HCT116 (cell line): ENCODE results near the gene NFKB2. TPM values are rescaled to one million over a fixed set of nuclear protein-coding genes. Genes with fewer than 3 reads are reported as not detected.

Source experiments
- ATAC-seq: fragments of 200-7000 bp; cut with Tn5 transposase; 2 replicates; pipeline ENCODE4 v1.9.1; 2020; ENCODE audit warnings: mild to moderate bottlenecking, moderate library complexity
- BruUV-seq: library from RNA; stranded (reverse); fragments of 400-500 nt; replicated peaks from 2 replicates; lab custom pipeline; 2021; lab: Mats Ljungman, UMichigan
- CTCF ChIA-PET: fragments of 300-600 bp; sonication (Branson Sonifier 250); formaldehyde crosslinking; loops from one replicate; lab custom pipeline; 2021; ENCODE audit warnings: antibody characterized with exemption; lab: Charles Lee
- POLR2A ChIA-PET: fragments of 300-600, 350-600 bp; sonication (Branson Sonifier 250); formaldehyde crosslinking; loops from one replicate; lab custom pipeline; 2021; ENCODE audit warnings: antibody characterized with exemption; lab: Charles Lee
- RAD21 ChIA-PET, 2 experiments: fragments of 300-600 bp; sonication (Branson Sonifier 250); formaldehyde crosslinking; loops; one replicate each; lab custom pipeline; 2023; ENCODE audit warnings: low total read pairs in 2 of 2; ENCODE audit not compliant: uncharacterized antibody in 2 of 2, unreplicated experiment in 2 of 2, low non-redundant PET in 1 of 2; lab: Charles Lee
- DNase-seq: peaks from one replicate; pipeline ENCODE4 v3.0.0-alpha.2; 2010; ENCODE audit warnings: low read depth, low spot score
- H2AFZ ChIP-seq: fragments of 200-600 bp; shearing (Covaris generic), sonication (generic); 2 replicates; pipeline ENCODE4 v1.6.1; 2017; ENCODE audit warnings: low read depth, mixed run types, mixed read lengths, antibody characterized with exemption, low read length; ENCODE audit not compliant: poor library complexity, severe bottlenecking
- H3K27ac ChIP-seq: 2 replicates; pipeline ENCODE4 v1.5.1; 2012; ENCODE audit warnings: low read depth, low read length
- H3K27me3 ChIP-seq: fragments of 200-600 bp; sonication (generic); 2 replicates; pipeline ENCODE4 v1.6.1; 2016; ENCODE audit warnings: mixed run types, low read length, mixed read lengths; ENCODE audit not compliant: insufficient read depth
- H3K36me3 ChIP-seq, 2 experiments: fragments of 200-500 bp in 1 of 2; fragments of 200-600 bp in 1 of 2; sonication (Bioruptor generic) in 1 of 2; sonication (generic) in 1 of 2; 2 replicates each; pipeline versions ENCODE4 v1.5.1 to v1.6.1; 2014 to 2016; ENCODE audit warnings: low read length in 2 of 2, inconsistent platforms in 1 of 2, mixed read lengths in 1 of 2, mixed run types in 1 of 2; ENCODE audit not compliant: insufficient read depth in 2 of 2, control insufficient read depth in 1 of 2
- H3K4me1 ChIP-seq, 2 experiments: fragments of 200-600 bp in 1 of 2; sonication (generic) in 1 of 2; 2 replicates each; pipeline versions ENCODE4 v1.5.1 to v1.6.1; 2012 to 2017; ENCODE audit warnings: low read length in 2 of 2, inconsistent platforms in 1 of 2, mild to moderate bottlenecking in 1 of 2, mixed read lengths in 1 of 2, mixed run types in 1 of 2, moderate library complexity in 1 of 2; ENCODE audit not compliant: insufficient read depth in 2 of 2, control insufficient read depth in 1 of 2
- H3K4me2 ChIP-seq: fragments of 200-600 bp; sonication (generic); 2 replicates; pipeline ENCODE4 v1.6.1; 2017; ENCODE audit warnings: mixed run types, low read length, mixed read lengths
- H3K4me3 ChIP-seq, 2 experiments: fragments of 200-600 bp in 1 of 2; sonication (generic) in 1 of 2; replicated peaks in 1 of 2; 2 replicates each; pipeline ENCODE4 v1.5.1; 2011 to 2016; ENCODE audit warnings: low read length in 2 of 2, control low read depth in 1 of 2, low read depth in 1 of 2, mild to moderate bottlenecking in 1 of 2, mixed read lengths in 1 of 2, mixed run types in 1 of 2
- H3K79me2 ChIP-seq: fragments of 200-600 bp; sonication (generic); 2 replicates; pipeline ENCODE4 v1.6.1; 2017; ENCODE audit warnings: mild to moderate bottlenecking, mixed run types, low read length, moderate library complexity, mixed read lengths; ENCODE audit not compliant: insufficient read depth
- H3K9ac ChIP-seq: fragments of 200-600 bp; sonication (generic); 2 replicates; pipeline ENCODE4 v1.6.1; 2016; ENCODE audit warnings: low read length, mixed read lengths
- H3K9me2 ChIP-seq: fragments of 200-600 bp; sonication (generic), shearing (Covaris generic); 2 replicates; pipeline ENCODE4 v1.6.1; 2017; ENCODE audit warnings: mixed run types, mild to moderate bottlenecking, moderate library complexity; ENCODE audit not compliant: insufficient read depth
- H3K9me3 ChIP-seq, 2 experiments: fragments of 200-500 bp in 1 of 2; fragments of 200-600 bp in 1 of 2; sonication (Bioruptor generic) in 1 of 2; sonication (generic) in 1 of 2; 2 replicates each; pipeline ENCODE4 v1.6.1; 2014 to 2017; ENCODE audit warnings: low read length in 2 of 2, mixed read lengths in 2 of 2, inconsistent platforms in 1 of 2, low read depth in 1 of 2, mild to moderate bottlenecking in 1 of 2, mixed run types in 1 of 2, moderate library complexity in 1 of 2; ENCODE audit not compliant: control insufficient read depth in 1 of 2, insufficient read depth in 1 of 2
- H4K20me1 ChIP-seq: fragments of 200-600 bp; sonication (generic), shearing (Covaris generic); 2 replicates; pipeline ENCODE4 v1.6.1; 2017; ENCODE audit warnings: mixed run types, mild to moderate bottlenecking, moderate library complexity; ENCODE audit not compliant: insufficient read depth
- CBX3 ChIP-seq: IDR thresholded peaks from 2 replicates; pipeline ENCODE4 v1.6.1; 2012; ENCODE audit warnings: low read depth
- EGR1 ChIP-seq: IDR thresholded peaks from 2 replicates; pipeline ENCODE4 v1.6.1; 2012; ENCODE audit warnings: low read depth
- POLR2AphosphoS5 ChIP-seq: IDR thresholded peaks from 2 replicates; pipeline ENCODE4 v1.6.1; 2011; ENCODE audit warnings: mild to moderate bottlenecking, low read depth, low read length, moderate library complexity
- RAD21 ChIP-seq: IDR thresholded peaks from 2 replicates; pipeline ENCODE4 v1.6.1; 2012; ENCODE audit warnings: low read depth, mild to moderate bottlenecking
- REST ChIP-seq: IDR thresholded peaks from 2 replicates; pipeline ENCODE4 v1.6.1; 2012; ENCODE audit warnings: low read depth
- YY1 ChIP-seq: IDR thresholded peaks from 2 replicates; pipeline ENCODE4 v1.6.1; 2011; ENCODE audit warnings: low read length, low read depth, moderate library complexity, mild to moderate bottlenecking; ENCODE audit not compliant: insufficient replicate concordance; ENCODE audit errors: extremely low read depth
- ZFX ChIP-seq: fragments of 450-650 bp; IDR thresholded peaks from 2 replicates; pipeline ENCODE4 v1.6.1; 2017
- intact Hi-C: fragments of 100-400 bp; cut with micrococcal nuclease; formaldehyde crosslinking; loops from 2 replicates; pipeline ENCODE4 v1.10.0; 2022
- total RNA-seq: library from RNA; stranded (reverse); gene quantifications from one replicate; pipeline ENCODE4 v1.2.1, GENCODE V29; 2021; ENCODE audit not compliant: unreplicated experiment

Gene NFKB2
- total RNA-seq, 1 experiment from 2014 or later, result 115 TPM

- Histone ChIP-seq H3K27me3 (peaks cover 3% of the 10 kb centered on the region; the same call in 1 of the 2 replicates), H3K27ac (no peak overlapping the region), H3K4me2 (no peak overlapping the region), H3K9ac (no peak overlapping the region), H3K79me2 (no peaks in the 10 kb centered on the region), H4K20me1 (no peaks in the 10 kb centered on the region), H3K4me1 (peaks cover 11 to 19% of the 10 kb centered on the region in 2 experiments), H2AFZ (no peak overlapping the region), H3K4me3 (no peak overlapping the region), H3K9me3 (no peaks in the 10 kb centered on the region), H3K9me2 (no peaks in the 10 kb centered on the region), H3K36me3 (no peaks in the 10 kb centered on the region)
- ChIA-PET POLR2A (interaction anchor here (0.6 to 1.4 kb wide), 2 partner anchors 9 to 1200 kb away, joined by 3 read pairs; no protein-coding TSS in a partner anchor), RAD21 (interaction anchor here in 1 of 2 experiments (0.6 kb wide), 1 partner anchor 19 kb away, joined by 5 read pairs; the partner anchor contains the start of gene CUEDC2), CTCF (interaction anchor here (0.7 kb wide), 1 partner anchor 10 kb away, joined by 3 read pairs; no protein-coding TSS in a partner anchor)
- no peak for DNase-seq
- TF ChIP-seq YY1 (no peak), POLR2AphosphoS5 (0 out of 2 replicates have a peak, but pooled peaks have one; percentile 13)
- no TSS peak for BruUV-seq
- ATAC-seq, result no peak
- intact Hi-C loops, result no loop called here
These were observed 17.7 kb downstream of the NFKB2 start for GRCh38 chr10:102413053-102413705.

GRCh38 chr10:102413806-102414561 is 18.5 kb downstream of the NFKB2 start:
- Histone ChIP-seq H4K20me1 (no peaks in the 10 kb centered on the region), H3K27me3 (peaks cover 3% of the 10 kb centered on the region; the same call in 1 of the 2 replicates), H3K9ac (no peak overlapping the region), H3K4me1 (peaks cover 8 to 13% of the 10 kb centered on the region in 2 experiments), H3K4me2 (no peak overlapping the region), H3K36me3 (no peaks in the 10 kb centered on the region), H3K9me2 (no peaks in the 10 kb centered on the region), H3K4me3 (no peak overlapping the region), H3K79me2 (no peaks in the 10 kb centered on the region), H3K27ac (no peak overlapping the region), H2AFZ (no peak overlapping the region), H3K9me3 (no peaks in the 10 kb centered on the region)
- ChIA-PET POLR2A (interaction anchor here (0.6 to 1.4 kb wide), 2 partner anchors 8 to 1200 kb away, joined by 3 read pairs; no protein-coding TSS in a partner anchor), CTCF (interaction anchor here (0.7 to 1.0 kb wide), 2 partner anchors 10 to 15 kb away, joined by 3 read pairs; no protein-coding TSS in a partner anchor), RAD21 (no interaction called here)
- intact Hi-C loops, result no loop called here
- TF ChIP-seq EGR1, result no peak
- TF ChIP-seq CBX3, result no peak
- TF ChIP-seq REST, result no peak
- no peak for TF ChIP-seq ZFX
- no peak for TF ChIP-seq RAD21
- TF ChIP-seq YY1, result no peak
- ATAC-seq (no peak), DNase-seq (no peak)
- no TSS peak for BruUV-seq
